NK-92 (cell line): ENCODE results near the gene COL4A1.
"Not testable (repeated sequence)": the region's sequence is repeated elsewhere in the genome, so short reads cannot be mapped to it uniquely, and the experiment has no call there.

Source experiments
- DNase-seq: peaks from one replicate; lab custom pipeline; 2025; ENCODE audit not compliant: unreplicated experiment; lab: John Stamatoyannopoulos, UW

The COL4A1 gene

DNA sequence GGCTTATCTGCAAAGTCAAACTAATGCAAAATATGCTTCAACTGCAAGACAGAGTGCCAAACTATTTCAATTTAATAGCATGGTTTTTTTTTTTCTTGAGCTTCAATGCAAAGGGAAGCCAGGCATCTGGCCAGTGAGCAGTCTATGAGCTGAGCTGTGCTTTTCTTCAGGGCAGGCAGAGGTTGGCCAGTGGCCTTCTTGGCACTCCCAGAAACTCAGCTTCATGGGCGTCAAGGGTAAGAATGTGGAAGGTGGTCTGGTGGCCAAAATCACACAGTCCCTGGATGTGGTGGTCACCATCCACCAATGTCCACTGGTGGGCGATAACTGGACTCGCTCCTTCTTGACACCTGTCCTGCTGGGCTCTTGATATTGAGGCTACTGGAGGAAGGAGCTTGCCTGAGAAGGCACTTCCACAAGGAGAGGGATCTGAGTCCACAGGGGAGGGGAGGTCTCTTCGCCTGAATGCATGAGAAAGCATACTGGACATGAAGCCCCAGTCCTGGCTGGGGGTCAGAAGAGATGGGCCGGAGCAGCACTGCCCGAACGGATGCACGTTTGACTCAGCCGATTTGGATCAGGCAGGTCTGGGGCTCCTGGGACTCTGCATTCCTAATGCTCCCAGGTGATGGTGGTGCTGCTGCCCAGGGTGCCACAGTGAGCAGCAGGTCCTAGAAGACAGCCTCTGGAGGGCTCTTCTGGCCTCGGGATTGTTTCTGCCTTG, 17.2 kb upstream of the COL4A1 start:
- DNase-seq: no peak

DNA sequence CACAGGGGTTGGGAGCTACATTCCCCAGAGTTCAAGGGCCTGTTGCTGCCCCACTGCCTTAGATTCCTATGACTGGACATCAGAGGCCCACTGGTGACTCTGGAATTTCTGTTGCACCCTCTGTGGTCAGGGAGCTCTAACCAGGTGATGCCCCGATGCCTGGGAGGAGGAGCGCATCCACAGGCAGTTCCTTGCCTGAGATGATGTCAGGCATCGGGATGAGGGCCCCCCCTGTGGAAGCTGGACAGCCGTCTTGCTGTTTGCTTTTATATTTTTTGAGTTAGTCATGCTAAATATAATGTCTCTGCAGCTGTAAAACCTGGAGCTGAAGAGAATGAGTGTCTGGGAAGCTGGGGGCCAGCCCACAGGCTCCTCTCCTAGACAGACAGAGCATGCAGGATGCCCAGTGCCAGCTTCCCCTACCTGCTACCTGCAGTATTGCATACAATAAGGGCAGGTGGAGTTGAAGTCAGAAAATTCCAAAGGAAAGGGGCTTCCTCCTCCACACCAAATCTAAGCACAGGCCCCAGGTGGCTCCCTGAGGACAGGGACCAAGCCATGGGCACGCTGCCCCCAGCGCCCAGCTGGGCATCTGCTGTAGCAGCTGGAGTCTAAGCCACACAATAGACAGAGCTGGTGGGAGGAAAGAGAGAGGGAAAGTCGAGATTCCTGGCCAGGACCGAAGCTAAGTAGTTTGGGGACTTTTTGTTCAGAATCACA, 16.4 kb upstream of the COL4A1 start:
- DNase-seq: no peak

DNA sequence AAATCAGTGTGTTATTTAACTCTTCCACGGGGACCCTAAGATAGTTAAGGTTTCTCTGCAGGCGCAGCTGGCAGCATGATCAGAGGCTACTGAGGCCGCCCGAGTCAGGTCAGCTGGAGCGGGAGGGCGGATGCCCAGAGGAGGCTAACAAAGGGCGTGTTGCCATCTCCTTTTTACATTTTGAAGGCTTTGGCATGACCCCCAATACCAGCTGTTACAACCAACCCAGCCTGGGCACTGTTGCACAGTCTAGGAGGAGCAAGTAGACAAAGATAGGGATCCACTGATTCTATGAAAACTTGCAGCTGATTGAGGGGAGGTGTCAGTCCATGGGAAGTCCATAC, 15.8 kb upstream of the COL4A1 start:
- DNase-seq: no peak

DNA sequence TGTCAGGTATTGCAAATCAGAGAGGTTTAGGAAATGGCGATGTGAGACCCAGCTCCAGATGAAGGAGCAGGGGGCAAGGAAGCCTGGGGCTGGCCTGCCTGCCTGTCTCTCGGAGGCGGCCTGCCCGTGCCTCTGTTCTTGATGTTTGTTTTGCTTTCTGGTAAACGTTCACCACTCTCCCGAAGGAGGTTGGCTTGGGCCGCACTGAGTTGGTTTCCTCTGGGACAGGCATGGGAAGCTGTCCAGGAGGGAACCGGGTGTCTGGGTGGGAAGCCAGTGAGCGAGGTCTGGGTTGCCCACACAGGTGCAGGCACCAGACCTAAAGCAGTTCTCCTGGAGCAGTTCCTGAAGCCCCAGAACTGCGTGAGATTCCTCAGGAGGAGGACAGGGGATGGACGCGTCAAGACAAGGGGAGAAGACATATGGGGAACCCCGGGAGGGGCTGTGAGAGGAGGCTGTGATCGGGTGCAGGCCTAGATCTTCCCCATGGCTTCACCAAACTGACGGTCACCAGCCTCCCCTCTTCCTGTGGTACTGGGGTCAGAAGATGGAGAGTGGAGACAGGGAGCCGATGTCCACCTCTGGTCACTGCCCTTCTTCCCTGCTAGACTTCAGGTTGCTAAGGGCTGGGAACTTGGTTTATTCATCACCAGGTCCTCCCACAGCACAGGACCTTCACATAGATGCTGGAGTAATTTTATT, 15.3 kb upstream of the COL4A1 start:
- DNase-seq: no peak

DNA sequence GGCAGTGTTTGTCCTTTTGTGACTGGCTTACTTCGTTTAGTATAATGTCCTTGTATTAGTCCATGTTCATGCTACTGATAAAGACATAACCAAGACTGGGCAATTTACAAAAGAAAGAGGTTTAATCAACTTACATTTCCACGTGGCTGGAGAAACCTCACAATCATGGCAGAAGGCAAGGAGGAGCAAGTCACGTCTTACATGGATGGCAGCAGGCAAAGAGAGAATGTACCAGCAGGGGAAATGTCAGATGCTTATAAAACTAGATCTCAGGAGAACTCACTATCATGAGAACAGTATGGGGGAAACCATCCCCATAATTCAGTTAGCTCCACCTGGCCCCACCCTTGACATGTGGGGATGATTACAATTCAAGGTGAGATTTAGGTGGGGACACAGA, 14.6 kb upstream of the COL4A1 start:
- not testable (repeated sequence) for DNase-seq

DNA sequence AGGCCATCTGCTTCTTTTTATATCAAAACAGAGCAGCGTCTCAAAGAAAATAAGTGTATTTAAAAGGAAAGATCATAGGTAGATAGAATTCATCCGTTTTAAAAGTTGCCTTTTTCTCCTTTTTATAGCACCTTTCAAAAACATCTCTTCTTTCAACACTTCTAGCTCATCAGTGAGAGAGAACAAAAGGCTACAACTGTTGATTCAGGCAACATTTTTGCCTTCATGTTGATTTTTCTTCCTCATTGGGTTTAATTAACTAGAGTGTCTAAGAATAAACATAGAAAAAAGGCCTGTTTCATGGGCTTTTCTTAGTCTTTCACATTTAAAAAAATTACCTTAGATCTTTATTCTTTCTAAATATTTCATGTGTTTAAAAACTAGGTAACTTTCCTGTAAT, 13.7 kb upstream of the COL4A1 start:
- DNase-seq: no peak

DNA sequence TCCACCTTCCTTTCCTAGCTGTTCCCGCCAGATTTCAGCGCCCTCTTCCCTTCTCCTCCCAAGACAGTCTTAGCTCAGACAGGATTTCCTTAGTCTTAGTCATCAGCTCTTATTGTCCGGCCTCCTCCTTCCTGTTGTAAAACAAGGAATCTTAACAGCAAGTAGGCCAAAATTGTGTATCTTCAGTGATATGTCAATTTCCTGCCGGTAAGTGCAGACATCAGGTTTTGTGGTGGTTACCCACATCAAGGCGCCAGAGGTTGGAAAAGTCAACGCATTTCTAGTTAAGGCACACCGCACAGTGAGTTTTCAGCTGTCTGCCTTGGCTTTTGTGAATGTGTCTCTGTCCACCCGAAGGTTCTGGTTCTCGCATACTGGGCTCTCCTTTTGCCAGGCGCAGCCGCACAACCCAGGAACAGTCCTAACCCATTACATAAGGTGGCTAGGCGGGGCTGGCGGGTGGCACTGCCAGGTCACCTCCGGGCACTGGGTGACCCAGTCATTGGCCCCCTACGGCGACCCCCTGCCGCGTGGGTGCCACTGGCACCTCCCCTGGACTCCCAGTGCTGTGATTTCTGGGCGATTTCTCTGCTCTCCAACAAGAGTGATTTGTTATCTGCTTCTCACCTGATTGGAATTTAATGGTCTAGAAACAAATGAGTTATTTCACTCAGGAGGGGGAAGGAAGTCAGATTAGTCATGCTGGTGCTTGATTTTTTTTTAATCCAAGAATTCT, 13.0 kb upstream of the COL4A1 start:
- DNase-seq: no peak

DNA sequence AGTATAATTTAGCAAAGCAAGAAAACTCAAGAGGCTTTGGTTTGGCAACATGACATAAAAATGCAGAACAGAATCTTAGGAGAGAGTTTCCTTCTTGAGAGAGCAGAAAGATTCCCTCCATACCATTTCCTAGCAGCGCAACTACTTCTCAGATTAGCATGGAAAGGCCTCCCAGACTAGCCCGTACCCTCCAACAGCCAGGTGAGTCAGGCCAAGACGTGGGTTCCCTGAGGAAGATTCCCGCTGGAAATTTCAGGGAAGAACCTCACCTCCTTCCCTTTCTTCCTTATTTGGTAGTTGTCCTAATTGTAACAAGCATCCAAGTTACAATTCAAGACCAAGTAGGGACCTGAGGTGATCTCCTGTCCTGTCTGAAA, 12.4 kb upstream of the COL4A1 start:
- no peak for DNase-seq

DNA sequence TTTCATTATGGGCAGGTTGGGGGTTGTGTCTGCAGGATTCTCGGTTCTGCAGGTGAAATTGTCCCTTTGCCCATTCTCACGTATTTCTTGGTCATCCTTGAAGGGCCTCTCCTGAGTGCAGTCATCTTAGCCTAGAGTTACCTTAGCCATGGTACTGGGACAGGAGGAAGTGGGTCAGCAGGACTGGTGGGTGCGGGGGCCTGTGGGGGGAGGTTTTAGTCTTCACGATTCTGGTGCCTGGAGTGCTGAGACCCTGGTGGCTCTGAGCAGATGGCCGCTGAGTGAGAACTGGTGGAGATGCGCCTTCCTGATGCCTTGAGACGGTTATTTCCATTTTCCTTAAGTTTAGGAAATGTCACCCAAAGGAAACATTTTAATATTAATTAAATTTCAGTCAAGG, 12.0 kb upstream of the COL4A1 start:
- DNase-seq: no peak

DNA sequence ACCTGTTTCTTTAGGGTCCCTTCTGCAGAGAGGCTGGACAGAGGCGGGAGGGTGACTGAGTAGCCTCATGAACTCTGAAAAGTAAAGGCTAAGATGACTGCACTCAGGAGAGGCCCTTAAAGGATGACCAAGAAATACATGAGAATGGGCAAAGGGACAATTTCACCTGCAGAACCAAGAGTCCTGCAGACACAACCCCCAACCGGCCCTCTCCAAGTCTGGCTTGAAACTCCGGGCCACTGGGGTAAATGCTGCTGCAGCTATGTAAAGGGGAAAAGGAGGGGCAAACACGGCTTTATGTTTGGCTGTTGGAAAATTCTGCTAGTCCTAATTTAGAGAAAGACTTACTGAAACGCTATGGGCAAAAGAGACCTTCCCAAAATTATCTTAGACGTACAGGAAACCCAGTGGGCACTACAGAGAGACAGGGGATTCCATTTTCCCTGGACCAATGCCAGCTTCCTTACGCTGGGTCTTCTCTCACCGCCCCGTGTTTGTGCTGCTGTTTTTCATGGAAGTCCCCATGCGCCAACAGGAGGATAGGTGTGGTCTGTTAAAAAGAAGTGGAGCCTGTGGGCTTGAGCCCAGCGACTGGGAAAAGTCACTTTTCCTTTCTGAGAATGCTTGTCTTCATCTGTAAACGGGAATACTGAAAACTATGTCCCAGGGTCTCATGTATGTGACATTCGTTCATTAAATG, 10.7 kb upstream of the COL4A1 start:
- no peak for DNase-seq

DNA sequence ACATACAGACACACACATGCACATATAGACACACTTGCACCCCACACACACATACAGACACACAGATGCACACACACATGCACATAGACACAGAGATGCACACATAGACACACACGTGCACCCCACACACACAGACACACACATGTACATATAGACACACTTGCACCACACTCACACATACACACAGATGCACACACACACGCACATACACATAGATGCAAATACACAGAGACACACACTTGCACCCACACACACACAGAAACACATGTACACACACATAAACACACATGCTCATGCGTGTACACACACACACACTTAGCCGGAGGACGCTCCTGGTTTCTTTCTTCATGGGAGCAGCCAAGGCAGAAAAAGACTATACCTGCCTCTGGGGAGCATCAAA, 10.1 kb upstream of the COL4A1 start:
- no peak for DNase-seq

DNA sequence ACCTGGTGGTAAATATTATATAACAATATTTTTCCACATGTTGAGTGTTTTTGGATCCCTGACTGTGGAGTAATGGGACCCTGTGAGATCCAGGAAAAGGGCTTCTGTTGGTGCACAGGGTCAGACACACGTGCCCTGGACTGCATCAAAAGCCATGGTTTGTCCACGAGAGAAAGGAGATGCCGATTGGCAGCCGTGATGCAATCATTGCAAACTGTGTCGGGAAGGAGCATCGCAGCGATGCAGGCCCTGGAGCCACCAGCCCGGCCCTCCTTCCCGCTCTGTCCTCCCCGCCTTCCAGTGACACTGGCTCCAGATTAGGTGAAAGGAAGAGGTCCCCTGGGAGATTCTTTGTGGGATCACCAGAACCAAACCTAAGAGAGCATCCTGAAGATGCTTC, 9.2 kb upstream of the COL4A1 start:
- no peak for DNase-seq

DNA sequence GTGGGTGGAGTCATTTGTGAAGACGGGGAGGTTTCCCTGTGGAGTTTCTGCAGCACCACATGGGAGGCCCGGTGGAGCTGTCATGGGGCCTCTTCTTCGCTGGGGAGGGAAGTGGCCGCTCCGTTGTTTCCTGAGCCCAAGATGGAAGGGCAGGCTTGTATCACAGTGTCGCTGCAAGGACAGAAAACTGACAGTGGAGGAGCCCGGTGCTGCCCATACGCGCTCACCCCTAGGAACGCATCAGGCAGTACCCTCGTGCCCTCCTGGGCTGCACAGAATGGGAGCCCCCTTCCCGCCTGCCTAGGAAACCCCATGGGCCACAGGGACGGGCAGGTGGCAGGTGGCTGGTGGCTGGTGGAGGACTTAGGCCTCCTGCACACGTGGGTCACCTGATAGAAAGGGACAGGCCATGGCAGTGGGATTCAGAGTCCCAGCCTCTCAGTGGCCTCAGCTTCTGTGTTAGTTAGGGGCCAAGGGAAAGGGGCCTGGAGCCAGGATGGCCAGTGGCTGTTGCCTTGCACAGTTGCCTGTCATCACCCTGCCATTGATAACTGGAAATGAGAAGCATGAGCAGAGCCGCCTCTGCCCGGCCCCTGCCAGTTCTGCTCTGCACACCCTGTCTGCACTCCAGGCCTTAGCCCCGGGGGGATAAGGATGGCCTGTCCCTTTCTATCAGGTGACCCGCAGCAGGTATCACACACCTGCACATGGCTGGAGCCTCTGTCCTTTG, 7.7 kb upstream of the COL4A1 start:
- no peak for DNase-seq

DNA sequence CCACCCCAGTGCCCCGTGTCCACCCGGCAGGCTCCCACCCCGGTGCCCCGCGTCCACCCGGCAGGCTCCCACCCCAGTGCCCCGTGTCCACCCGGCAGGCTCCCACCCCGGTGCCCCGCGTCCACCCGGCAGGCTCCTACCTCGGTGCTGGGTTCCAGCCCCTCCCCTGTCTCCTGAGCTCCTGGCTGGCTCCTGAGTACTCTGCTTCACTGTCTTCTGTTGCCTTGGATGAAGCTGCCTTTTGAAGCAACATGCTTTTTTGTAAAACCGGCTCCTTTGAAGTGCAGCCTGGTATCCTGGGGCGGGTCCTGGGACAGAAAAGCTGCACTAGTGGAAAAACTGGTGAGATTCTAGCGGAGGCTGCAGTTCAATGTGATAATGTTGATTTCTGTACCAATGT, 6.8 kb upstream of the COL4A1 start:
- DNase-seq: not testable (repeated sequence)

DNA sequence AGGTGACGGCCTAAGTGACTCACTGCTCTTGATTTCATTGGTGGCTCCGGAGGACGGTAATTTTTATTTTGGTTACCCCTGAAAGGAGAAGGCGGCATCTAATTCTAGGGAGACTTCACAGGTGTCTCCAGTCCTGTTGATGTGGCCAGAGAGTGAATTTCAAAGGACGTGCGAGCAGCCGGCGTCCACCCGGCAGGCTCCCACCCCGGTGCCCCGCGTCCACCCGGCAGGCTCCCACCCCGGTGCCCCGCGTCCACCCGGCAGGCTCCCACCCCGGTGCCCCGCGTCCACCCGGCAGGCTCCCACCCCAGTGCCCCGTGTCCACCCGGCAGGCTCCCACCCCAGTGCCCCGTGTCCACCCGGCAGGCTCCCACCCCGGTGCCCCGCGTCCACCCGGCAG, 6.3 kb upstream of the COL4A1 start:
- not testable (repeated sequence) for DNase-seq

DNA sequence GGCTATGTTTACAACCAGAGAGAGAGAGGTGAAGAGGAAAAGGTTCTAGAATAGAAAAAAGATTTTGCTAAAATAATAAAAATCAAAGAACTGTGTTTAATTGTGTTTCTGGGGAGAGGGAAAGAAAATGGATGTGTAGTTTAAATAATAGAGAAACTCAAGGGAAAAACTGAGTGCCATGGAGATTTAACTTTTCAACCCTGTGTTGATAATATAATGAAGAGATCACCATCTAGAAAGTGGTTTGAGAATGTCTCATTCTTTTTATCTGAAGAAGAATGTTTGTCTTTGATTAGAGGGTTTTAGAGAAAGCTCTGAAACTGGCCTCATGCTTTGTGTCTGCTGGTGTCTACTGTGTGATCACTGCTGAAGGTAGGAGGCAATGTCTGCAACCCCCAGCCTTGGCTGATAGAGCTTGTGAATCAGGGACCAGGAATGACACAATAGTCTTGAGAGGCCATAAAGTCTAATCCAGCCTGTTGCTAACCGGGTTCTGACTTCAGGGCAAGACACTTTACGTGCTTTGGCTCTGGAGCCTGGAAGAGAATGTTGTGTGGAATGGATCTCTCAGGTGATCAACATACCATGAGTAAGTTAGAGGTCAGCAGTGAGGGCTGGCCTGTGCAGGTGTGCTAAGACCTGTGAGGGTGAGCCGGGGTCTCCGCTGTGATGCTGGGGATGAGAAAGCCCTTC, 5.5 kb upstream of the COL4A1 start:
- no peak for DNase-seq

DNA sequence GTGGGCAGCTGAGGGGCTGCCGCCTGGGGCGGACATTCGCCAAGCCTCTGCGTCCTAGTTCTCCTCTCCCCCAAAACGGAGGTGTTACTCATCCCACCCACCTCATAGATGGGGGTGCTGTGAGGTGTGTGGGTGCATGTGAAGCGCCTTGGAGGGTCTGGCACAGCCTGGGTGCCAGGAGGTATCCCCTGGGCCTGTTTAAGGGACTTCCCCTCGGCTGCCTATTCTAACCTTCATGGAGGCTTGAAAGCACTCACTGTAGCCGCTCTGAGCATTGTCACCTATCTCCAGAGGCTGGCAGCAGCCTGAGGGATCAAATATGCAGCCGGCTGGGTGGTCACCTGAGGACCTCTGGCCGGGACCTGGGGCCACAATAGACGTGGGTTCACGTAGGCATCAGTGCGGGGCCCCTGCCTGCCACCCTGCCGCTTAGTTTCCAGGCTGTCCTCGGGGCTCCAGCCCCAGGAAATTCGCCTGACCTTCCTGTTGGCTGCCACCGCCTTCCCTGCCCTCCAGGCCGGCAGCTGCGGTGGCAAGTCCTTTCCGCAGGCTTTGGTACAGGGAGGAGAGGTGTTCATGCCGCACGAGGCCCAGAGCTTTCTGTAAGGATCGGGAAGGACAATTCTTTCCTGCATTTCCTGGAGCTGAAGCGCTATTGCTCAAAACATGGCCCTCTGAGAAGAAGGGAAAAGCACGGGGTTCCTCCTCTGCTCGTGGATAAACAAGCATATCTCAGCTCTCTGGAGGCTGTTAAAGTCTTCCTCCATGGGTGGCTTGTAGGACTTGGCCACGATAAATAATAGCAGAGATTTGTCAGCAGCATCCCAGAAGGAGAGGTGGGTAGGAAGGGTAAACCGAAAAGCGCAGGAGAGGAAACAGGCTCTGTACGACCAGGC, 4.7 kb upstream of the COL4A1 start:
- no peak for DNase-seq

DNA sequence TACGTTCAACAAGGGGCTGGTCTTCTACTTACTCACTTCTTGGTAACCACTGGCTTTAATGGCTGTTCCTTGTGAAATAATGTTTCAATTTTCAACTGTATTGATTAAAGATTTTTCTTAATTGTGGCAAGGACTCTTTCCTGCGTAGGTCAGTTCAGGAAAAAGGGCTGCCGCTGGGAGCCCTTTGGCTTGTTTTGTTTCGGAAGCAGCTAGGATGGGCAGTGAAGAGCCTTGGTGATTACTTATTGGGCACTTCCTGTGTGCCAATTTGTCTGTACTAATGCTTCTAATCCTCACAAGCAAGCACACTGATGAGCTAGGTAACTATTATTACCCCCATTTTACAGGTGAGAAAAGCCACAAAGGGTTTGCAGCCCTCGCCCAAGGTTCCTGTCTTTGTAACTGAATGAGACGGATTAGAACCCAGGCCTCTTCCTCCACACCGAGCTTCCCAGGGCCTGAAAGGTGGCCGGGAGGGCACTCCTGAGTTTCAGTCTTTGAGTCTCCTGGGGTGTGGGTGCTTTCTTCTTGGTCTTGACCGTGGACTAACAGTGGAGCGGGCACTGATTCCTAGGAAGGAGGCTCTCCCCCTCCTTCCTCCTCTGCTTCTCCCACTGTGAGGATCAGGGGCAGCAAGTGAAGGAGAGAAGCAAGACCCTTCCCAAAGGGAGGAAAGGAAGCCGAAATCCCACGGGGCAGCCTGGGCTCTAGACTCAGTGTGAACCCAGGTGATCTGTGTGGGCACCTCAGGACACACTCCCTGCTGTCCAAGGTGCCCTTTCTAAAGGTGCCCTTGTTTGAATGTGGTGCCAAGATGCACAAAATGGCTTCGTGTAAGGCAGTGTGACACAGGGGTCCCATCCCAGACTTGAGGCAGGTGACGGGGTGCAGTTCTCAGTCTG, 3.8 kb upstream of the COL4A1 start:
- no peak for DNase-seq
